Mesenchymal stem cell (in vitro differentiated cells and primary cell): Measurements from ENCODE around the gene RPL37A.

Experiments
- DNase-seq: peaks from one replicate; pipeline ENCODE4 v3.0.0-alpha.2; 2013
- H2AFZ ChIP-seq: one replicate; pipeline ENCODE4 v1.6.1; 2013; ENCODE audit warnings: low read depth, mild to moderate bottlenecking, control low read depth, inconsistent platforms, low read length, moderate library complexity
- H2AK5ac ChIP-seq: 2 replicates; pipeline ENCODE4 v1.6.1; 2013; ENCODE audit warnings: low read length, moderate library complexity, mild to moderate bottlenecking, inconsistent platforms; ENCODE audit not compliant: severe bottlenecking
- H2BK120ac ChIP-seq: one replicate; pipeline ENCODE4 v1.6.1; 2013; ENCODE audit warnings: low read depth, mild to moderate bottlenecking, inconsistent platforms, low read length, moderate library complexity
- H2BK12ac ChIP-seq, 2 experiments: one replicate each; pipeline ENCODE4 v1.6.1; 2013; ENCODE audit warnings: inconsistent platforms in 2 of 2, low read length in 2 of 2, mild to moderate bottlenecking in 2 of 2, moderate library complexity in 2 of 2, control low read depth in 1 of 2
- H2BK15ac ChIP-seq: one replicate; pipeline ENCODE4 v1.6.1; 2013; ENCODE audit warnings: mild to moderate bottlenecking, low read depth, inconsistent platforms; ENCODE audit not compliant: poor library complexity, severe bottlenecking
- H2BK5ac ChIP-seq: 2 replicates; pipeline ENCODE4 v1.6.1; 2013; ENCODE audit warnings: low read depth, mild to moderate bottlenecking, low read length, control low read depth, inconsistent platforms; ENCODE audit not compliant: poor library complexity, severe bottlenecking
- H3K14ac ChIP-seq, 2 experiments: one replicate each; pipeline ENCODE4 v1.6.1; 2013; ENCODE audit warnings: inconsistent platforms in 2 of 2, low read length in 2 of 2, control low read depth in 1 of 2, mild to moderate bottlenecking in 1 of 2, moderate library complexity in 1 of 2
- H3K18ac ChIP-seq, 2 experiments: one replicate each; pipeline ENCODE4 v1.6.1; 2013; ENCODE audit warnings: inconsistent platforms in 2 of 2, low read length in 2 of 2, control low read depth in 1 of 2, low read depth in 1 of 2, mild to moderate bottlenecking in 1 of 2
- H3K23ac ChIP-seq, 2 experiments: one replicate each; pipeline ENCODE4 v1.6.1; 2013; ENCODE audit warnings: inconsistent platforms in 2 of 2, low read length in 2 of 2, mild to moderate bottlenecking in 2 of 2, moderate library complexity in 2 of 2, control low read depth in 1 of 2
- H3K27ac ChIP-seq: 2 replicates; pipeline ENCODE4 v1.5.1; 2013; ENCODE audit warnings: mild to moderate bottlenecking, moderate library complexity, low read length, control low read depth, inconsistent platforms; ENCODE audit not compliant: poor library complexity, severe bottlenecking
- H3K27me3 ChIP-seq, 2 experiments: 2 replicates each; pipeline versions ENCODE4 v1.6.1 to v1.7.0; 2013; ENCODE audit warnings: low read length in 2 of 2, mild to moderate bottlenecking in 2 of 2, moderate library complexity in 2 of 2, control low read depth in 1 of 2, inconsistent platforms in 1 of 2; ENCODE audit not compliant: control insufficient read depth in 1 of 2, insufficient read depth in 1 of 2
- H3K36me3 ChIP-seq, 2 experiments: 2 replicates each; pipeline versions ENCODE4 v1.6.1 to v1.7.0; 2013; ENCODE audit warnings: low read length in 2 of 2, control low read depth in 1 of 2, inconsistent platforms in 1 of 2, low read depth in 1 of 2, mild to moderate bottlenecking in 1 of 2; ENCODE audit not compliant: insufficient read depth in 2 of 2, control insufficient read depth in 1 of 2
- H3K4ac ChIP-seq, 2 experiments: one replicate each; pipeline ENCODE4 v1.6.1; 2013; ENCODE audit warnings: inconsistent platforms in 2 of 2, low read length in 2 of 2, mild to moderate bottlenecking in 2 of 2, moderate library complexity in 2 of 2, control low read depth in 1 of 2, low read depth in 1 of 2
- H3K4me1 ChIP-seq: 2 replicates; pipeline ENCODE4 v1.6.1; 2013; ENCODE audit warnings: low read depth, low read length, control low read depth; ENCODE audit not compliant: control insufficient read depth, insufficient read depth
- H3K4me2 ChIP-seq: 2 replicates; pipeline ENCODE4 v1.6.1; 2013; ENCODE audit warnings: low read length, mild to moderate bottlenecking, inconsistent platforms; ENCODE audit not compliant: poor library complexity, severe bottlenecking
- H3K4me3 ChIP-seq, 2 experiments: 2 replicates each; pipeline versions ENCODE4 v1.5.1 to v1.7.0; 2013; ENCODE audit warnings: low read length in 2 of 2, mild to moderate bottlenecking in 2 of 2, control low read depth in 1 of 2, low read depth in 1 of 2; ENCODE audit not compliant: insufficient read depth in 1 of 2
- H3K79me1 ChIP-seq: replicated peaks from 2 replicates; pipeline ENCODE4 v1.6.1; 2013; ENCODE audit warnings: mild to moderate bottlenecking, control low read depth, low read length, inconsistent platforms; ENCODE audit not compliant: poor library complexity, severe bottlenecking
- H3K9ac ChIP-seq: 2 replicates; pipeline ENCODE4 v1.7.0; 2013; ENCODE audit warnings: mild to moderate bottlenecking, low read length, moderate library complexity
- H3K9me3 ChIP-seq: 2 replicates; pipeline ENCODE4 v1.7.0; 2013; ENCODE audit warnings: mild to moderate bottlenecking, low read length; ENCODE audit not compliant: control insufficient read depth
- H4K8ac ChIP-seq: one replicate; pipeline ENCODE4 v1.6.1; 2013; ENCODE audit warnings: inconsistent platforms, mild to moderate bottlenecking, low read length, moderate library complexity
- H4K91ac ChIP-seq: one replicate; pipeline ENCODE4 v1.6.1; 2013; ENCODE audit warnings: mild to moderate bottlenecking, low read length, inconsistent platforms
- WGBS: methylation state at CpG from one replicate; pipeline ENCODE4 v1.1.7; 2013; ENCODE audit warnings: mixed read lengths; 5-methylcytosine and 5-hydroxymethylcytosine counted together

RPL37A gene

GRCh38 chr2:216551234-216552068, 52.8 kb downstream of the RPL37A start:
- no peak overlapping the region for H3K4me3 ChIP-seq
- 89% methylated on average over 4 of the region's 8 CpGs for WGBS
- H3K14ac ChIP-seq = no peak overlapping the region
- no peak overlapping the region for H2BK5ac ChIP-seq
- H2BK120ac ChIP-seq = no peak overlapping the region
- peak overlapping the region; percentile 57 for H4K8ac ChIP-seq
- H3K4ac ChIP-seq = no peak overlapping the region
- H2AK5ac ChIP-seq = no peak overlapping the region
- no peak overlapping the region for H2AFZ ChIP-seq
- H3K4me1 ChIP-seq = peaks cover 25% of the 10 kb centered on the region
- H3K79me1 ChIP-seq = no peaks in the 10 kb centered on the region
- no peak overlapping the region for H4K91ac ChIP-seq
- no peaks in the 10 kb centered on the region for H3K27me3 ChIP-seq
- no peak overlapping the region for H3K4me2 ChIP-seq
- H3K9ac ChIP-seq = no peak overlapping the region
- H2BK15ac ChIP-seq = peak overlapping the region; percentile 80
- peak overlapping the region in 1 of 2 experiments; percentile 38 for H2BK12ac ChIP-seq
- H3K9me3 ChIP-seq = no peaks in the 10 kb centered on the region
- H3K36me3 ChIP-seq = no peaks in the 10 kb centered on the region
- peak overlapping the region; percentile 52 for H3K27ac ChIP-seq
- H3K18ac ChIP-seq = peak overlapping the region; percentile 34 to 63
- no peak overlapping the region for H3K23ac ChIP-seq
- no peak for DNase-seq

GRCh38 chr2:216553093-216553478, 54.4 kb downstream of the RPL37A start:
- Histone ChIP-seq H3K4me3 (no peak overlapping the region), H2BK15ac (no peak overlapping the region)

More at GRCh38 chr2:216553093-216553478, 54.4 kb downstream of the RPL37A start:
- Histone ChIP-seq H3K18ac (peak overlapping the region in 1 of 2 experiments; percentile 28), H3K14ac (no peak overlapping the region), H3K27me3 (no peaks in the 10 kb centered on the region), H3K79me1 (no peaks in the 10 kb centered on the region), H3K23ac (no peak overlapping the region), H2BK5ac (no peak overlapping the region), H4K91ac (no peak overlapping the region), H3K36me3 (no peaks in the 10 kb centered on the region), H2BK120ac (no peak overlapping the region), H3K27ac (no peak overlapping the region), H3K9me3 (no peaks in the 10 kb centered on the region), H3K4ac (no peak overlapping the region), H3K9ac (no peak overlapping the region), H2AK5ac (peak overlapping the region; percentile 16), H3K4me2 (no peak overlapping the region), H2BK12ac (peak overlapping the region; percentile 11 to 29), H3K4me1 (peaks cover 30% of the 10 kb centered on the region), H4K8ac (no peak overlapping the region), H2AFZ (no peak overlapping the region)
- WGBS = 94% methylated on average over 1 of the region's 1 CpG
- DNase-seq = peak; percentile 17
